HCT116 (cell line): ENCODE results near the gene FGFRL1. TPM values are rescaled to one million over a fixed set of nuclear protein-coding genes. Genes with fewer than 3 reads are reported as not detected.

Experiments
- ATAC-seq: fragments of 200-7000 bp; cut with Tn5 transposase; 2 replicates; pipeline ENCODE4 v1.9.1; 2020; ENCODE audit warnings: mild to moderate bottlenecking, moderate library complexity
- BruUV-seq: library from RNA; stranded (reverse); fragments of 400-500 nt; replicated peaks from 2 replicates; lab custom pipeline; 2021; lab: Mats Ljungman, UMichigan
- CTCF ChIA-PET: fragments of 300-600 bp; sonication (Branson Sonifier 250); formaldehyde crosslinking; loops from one replicate; lab custom pipeline; 2021; ENCODE audit warnings: antibody characterized with exemption; lab: Charles Lee
- POLR2A ChIA-PET: fragments of 300-600, 350-600 bp; sonication (Branson Sonifier 250); formaldehyde crosslinking; loops from one replicate; lab custom pipeline; 2021; ENCODE audit warnings: antibody characterized with exemption; lab: Charles Lee
- RAD21 ChIA-PET, 2 experiments: fragments of 300-600 bp; sonication (Branson Sonifier 250); formaldehyde crosslinking; loops; one replicate each; lab custom pipeline; 2023; ENCODE audit warnings: low total read pairs in 2 of 2; ENCODE audit not compliant: uncharacterized antibody in 2 of 2, unreplicated experiment in 2 of 2, low non-redundant PET in 1 of 2; lab: Charles Lee
- DNase-seq: peaks from one replicate; pipeline ENCODE4 v3.0.0-alpha.2; 2010; ENCODE audit warnings: low read depth, low spot score
- H2AFZ ChIP-seq: fragments of 200-600 bp; shearing (Covaris generic), sonication (generic); 2 replicates; pipeline ENCODE4 v1.6.1; 2017; ENCODE audit warnings: low read depth, mixed run types, mixed read lengths, antibody characterized with exemption, low read length; ENCODE audit not compliant: poor library complexity, severe bottlenecking
- H3K27ac ChIP-seq: 2 replicates; pipeline ENCODE4 v1.5.1; 2012; ENCODE audit warnings: low read depth, low read length
- H3K27me3 ChIP-seq: fragments of 200-600 bp; sonication (generic); 2 replicates; pipeline ENCODE4 v1.6.1; 2016; ENCODE audit warnings: mixed run types, low read length, mixed read lengths; ENCODE audit not compliant: insufficient read depth
- H3K36me3 ChIP-seq, 2 experiments: fragments of 200-500 bp in 1 of 2; fragments of 200-600 bp in 1 of 2; sonication (Bioruptor generic) in 1 of 2; sonication (generic) in 1 of 2; 2 replicates each; pipeline versions ENCODE4 v1.5.1 to v1.6.1; 2014 to 2016; ENCODE audit warnings: low read length in 2 of 2, inconsistent platforms in 1 of 2, mixed read lengths in 1 of 2, mixed run types in 1 of 2; ENCODE audit not compliant: insufficient read depth in 2 of 2, control insufficient read depth in 1 of 2
- H3K4me1 ChIP-seq, 2 experiments: fragments of 200-600 bp in 1 of 2; sonication (generic) in 1 of 2; 2 replicates each; pipeline versions ENCODE4 v1.5.1 to v1.6.1; 2012 to 2017; ENCODE audit warnings: low read length in 2 of 2, inconsistent platforms in 1 of 2, mild to moderate bottlenecking in 1 of 2, mixed read lengths in 1 of 2, mixed run types in 1 of 2, moderate library complexity in 1 of 2; ENCODE audit not compliant: insufficient read depth in 2 of 2, control insufficient read depth in 1 of 2
- H3K4me2 ChIP-seq: fragments of 200-600 bp; sonication (generic); 2 replicates; pipeline ENCODE4 v1.6.1; 2017; ENCODE audit warnings: mixed run types, low read length, mixed read lengths
- H3K4me3 ChIP-seq, 2 experiments: fragments of 200-600 bp in 1 of 2; sonication (generic) in 1 of 2; replicated peaks in 1 of 2; 2 replicates each; pipeline ENCODE4 v1.5.1; 2011 to 2016; ENCODE audit warnings: low read length in 2 of 2, control low read depth in 1 of 2, low read depth in 1 of 2, mild to moderate bottlenecking in 1 of 2, mixed read lengths in 1 of 2, mixed run types in 1 of 2
- H3K79me2 ChIP-seq: fragments of 200-600 bp; sonication (generic); 2 replicates; pipeline ENCODE4 v1.6.1; 2017; ENCODE audit warnings: mild to moderate bottlenecking, mixed run types, low read length, moderate library complexity, mixed read lengths; ENCODE audit not compliant: insufficient read depth
- H3K9ac ChIP-seq: fragments of 200-600 bp; sonication (generic); 2 replicates; pipeline ENCODE4 v1.6.1; 2016; ENCODE audit warnings: low read length, mixed read lengths
- H3K9me2 ChIP-seq: fragments of 200-600 bp; sonication (generic), shearing (Covaris generic); 2 replicates; pipeline ENCODE4 v1.6.1; 2017; ENCODE audit warnings: mixed run types, mild to moderate bottlenecking, moderate library complexity; ENCODE audit not compliant: insufficient read depth
- H3K9me3 ChIP-seq, 2 experiments: fragments of 200-500 bp in 1 of 2; fragments of 200-600 bp in 1 of 2; sonication (Bioruptor generic) in 1 of 2; sonication (generic) in 1 of 2; 2 replicates each; pipeline ENCODE4 v1.6.1; 2014 to 2017; ENCODE audit warnings: low read length in 2 of 2, mixed read lengths in 2 of 2, inconsistent platforms in 1 of 2, low read depth in 1 of 2, mild to moderate bottlenecking in 1 of 2, mixed run types in 1 of 2, moderate library complexity in 1 of 2; ENCODE audit not compliant: control insufficient read depth in 1 of 2, insufficient read depth in 1 of 2
- H4K20me1 ChIP-seq: fragments of 200-600 bp; sonication (generic), shearing (Covaris generic); 2 replicates; pipeline ENCODE4 v1.6.1; 2017; ENCODE audit warnings: mixed run types, mild to moderate bottlenecking, moderate library complexity; ENCODE audit not compliant: insufficient read depth
- ATF3 ChIP-seq: IDR thresholded peaks from 2 replicates; pipeline ENCODE4 v1.6.1; 2012
- CBX3 ChIP-seq: IDR thresholded peaks from 2 replicates; pipeline ENCODE4 v1.6.1; 2012; ENCODE audit warnings: low read depth
- EGR1 ChIP-seq: IDR thresholded peaks from 2 replicates; pipeline ENCODE4 v1.6.1; 2012; ENCODE audit warnings: low read depth
- JUND ChIP-seq: IDR thresholded peaks from 2 replicates; pipeline ENCODE4 v1.6.1; 2012
- MAX ChIP-seq: IDR thresholded peaks from 2 replicates; pipeline ENCODE4 v1.6.1; 2012
- POLR2AphosphoS5 ChIP-seq: IDR thresholded peaks from 2 replicates; pipeline ENCODE4 v1.6.1; 2011; ENCODE audit warnings: mild to moderate bottlenecking, low read depth, low read length, moderate library complexity
- SIN3A ChIP-seq: IDR thresholded peaks from 2 replicates; pipeline ENCODE4 v1.6.1; 2012; ENCODE audit warnings: low read depth
- SRF ChIP-seq: IDR thresholded peaks from 2 replicates; pipeline ENCODE4 v1.6.1; 2012; ENCODE audit warnings: low read depth
- TCF7L2 ChIP-seq: IDR thresholded peaks from 2 replicates; pipeline ENCODE4 v1.7.0; 2011; ENCODE audit warnings: borderline replicate concordance, inconsistent platforms; ENCODE audit not compliant: insufficient read depth, insufficient read length; ENCODE audit errors: extremely low read depth
- YY1 ChIP-seq: IDR thresholded peaks from 2 replicates; pipeline ENCODE4 v1.6.1; 2011; ENCODE audit warnings: low read length, low read depth, moderate library complexity, mild to moderate bottlenecking; ENCODE audit not compliant: insufficient replicate concordance; ENCODE audit errors: extremely low read depth
- ZNF274 ChIP-seq: fragments of 200-500 bp; sonication (Bioruptor generic); IDR thresholded peaks from 2 replicates; pipeline ENCODE4 v1.6.1; 2014; ENCODE audit warnings: mild to moderate bottlenecking, low read depth, low read length, inconsistent platforms
- intact Hi-C: fragments of 100-400 bp; cut with micrococcal nuclease; formaldehyde crosslinking; loops from 2 replicates; pipeline ENCODE4 v1.10.0; 2022
- total RNA-seq: library from RNA; stranded (reverse); gene quantifications from one replicate; pipeline ENCODE4 v1.2.1, GENCODE V29; 2021; ENCODE audit not compliant: unreplicated experiment
- TF ChIP-seq, protein P1 (sequence below), 3 experiments: fragments of 200-600 bp in 1 of 3; sonication (generic) in 1 of 3; IDR thresholded peaks in 2 of 3; conservative IDR thresholded peaks in 1 of 3; 2 replicates each; pipeline ENCODE4 v1.5.1; 2012 to 2017; ENCODE audit warnings: low read depth in 2 of 3, low read length in 2 of 3, antibody characterized with exemption in 1 of 3, borderline replicate concordance in 1 of 3, control low read depth in 1 of 3, mild to moderate bottlenecking in 1 of 3, mixed read lengths in 1 of 3, mixed run types in 1 of 3, moderate library complexity in 1 of 3; ENCODE audit not compliant: insufficient read depth in 1 of 3
- TF ChIP-seq, protein P2 (sequence below): IDR thresholded peaks from 2 replicates; pipeline ENCODE4 v1.6.1; 2012; ENCODE audit warnings: low read depth

FGFRL1 gene
- total RNA-seq, 1 experiment from 2014 or later, result 91.1 TPM

DNA sequence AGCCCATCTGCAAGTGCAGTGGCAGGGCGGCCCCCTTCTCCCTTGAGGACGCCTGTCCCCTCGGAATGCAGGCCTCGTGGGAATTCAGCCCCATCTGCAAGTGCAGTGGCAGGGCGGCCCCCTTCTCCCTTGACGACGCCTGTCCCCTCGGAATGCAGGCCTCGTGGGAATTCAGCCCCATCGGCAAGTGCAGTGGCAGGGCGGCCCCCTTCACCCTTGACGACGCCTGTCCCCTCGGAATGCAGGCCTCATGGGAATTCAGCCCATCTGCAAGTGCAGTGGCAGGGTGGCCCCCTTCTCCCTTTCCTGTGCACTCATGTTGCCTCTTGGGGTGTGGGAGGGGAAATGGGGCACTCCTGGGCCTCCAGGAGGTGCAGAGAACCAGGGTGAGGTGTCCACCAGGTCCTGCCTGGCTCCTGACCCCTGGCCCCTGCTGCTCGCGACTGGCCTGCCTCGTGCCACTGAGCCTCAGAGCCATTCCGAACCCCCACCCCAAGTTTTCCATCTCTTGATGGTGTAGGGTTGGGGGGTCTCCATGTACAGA, 11.5 kb upstream of the FGFRL1 start:
- H3K4me3 ChIP-seq, result no peak overlapping the region
- H3K9me3 ChIP-seq, result no peaks in the 10 kb centered on the region
- H3K79me2 ChIP-seq, result no peaks in the 10 kb centered on the region
- ATAC-seq (no peak), DNase-seq (no peak)
- H3K27ac ChIP-seq, result no peak overlapping the region
- no peak overlapping the region for H3K9ac ChIP-seq
- TF ChIP-seq YY1 (no peak), POLR2AphosphoS5 (no peak), ATF3 (no peak), EGR1 (no peak), TCF7L2 (no peak), SRF (no peak), ZNF274 (no peak), JUND (no peak), SIN3A (no peak), MAX (no peak), CBX3 (no peak)
- TF ChIP-seq, protein P1, sequence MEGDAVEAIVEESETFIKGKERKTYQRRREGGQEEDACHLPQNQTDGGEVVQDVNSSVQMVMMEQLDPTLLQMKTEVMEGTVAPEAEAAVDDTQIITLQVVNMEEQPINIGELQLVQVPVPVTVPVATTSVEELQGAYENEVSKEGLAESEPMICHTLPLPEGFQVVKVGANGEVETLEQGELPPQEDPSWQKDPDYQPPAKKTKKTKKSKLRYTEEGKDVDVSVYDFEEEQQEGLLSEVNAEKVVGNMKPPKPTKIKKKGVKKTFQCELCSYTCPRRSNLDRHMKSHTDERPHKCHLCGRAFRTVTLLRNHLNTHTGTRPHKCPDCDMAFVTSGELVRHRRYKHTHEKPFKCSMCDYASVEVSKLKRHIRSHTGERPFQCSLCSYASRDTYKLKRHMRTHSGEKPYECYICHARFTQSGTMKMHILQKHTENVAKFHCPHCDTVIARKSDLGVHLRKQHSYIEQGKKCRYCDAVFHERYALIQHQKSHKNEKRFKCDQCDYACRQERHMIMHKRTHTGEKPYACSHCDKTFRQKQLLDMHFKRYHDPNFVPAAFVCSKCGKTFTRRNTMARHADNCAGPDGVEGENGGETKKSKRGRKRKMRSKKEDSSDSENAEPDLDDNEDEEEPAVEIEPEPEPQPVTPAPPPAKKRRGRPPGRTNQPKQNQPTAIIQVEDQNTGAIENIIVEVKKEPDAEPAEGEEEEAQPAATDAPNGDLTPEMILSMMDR (IDR thresholded peaks at IDR 0.05 in 2 of 3, conservative IDR thresholded peaks at IDR 0.05 in 1 of 3; ENCODE audit: borderline replicate concordance in 1 of 3, insufficient read depth in 1 of 3, low read depth in 2 of 3, low read length in 2 of 3), result no peak
- TF ChIP-seq, protein P2, sequence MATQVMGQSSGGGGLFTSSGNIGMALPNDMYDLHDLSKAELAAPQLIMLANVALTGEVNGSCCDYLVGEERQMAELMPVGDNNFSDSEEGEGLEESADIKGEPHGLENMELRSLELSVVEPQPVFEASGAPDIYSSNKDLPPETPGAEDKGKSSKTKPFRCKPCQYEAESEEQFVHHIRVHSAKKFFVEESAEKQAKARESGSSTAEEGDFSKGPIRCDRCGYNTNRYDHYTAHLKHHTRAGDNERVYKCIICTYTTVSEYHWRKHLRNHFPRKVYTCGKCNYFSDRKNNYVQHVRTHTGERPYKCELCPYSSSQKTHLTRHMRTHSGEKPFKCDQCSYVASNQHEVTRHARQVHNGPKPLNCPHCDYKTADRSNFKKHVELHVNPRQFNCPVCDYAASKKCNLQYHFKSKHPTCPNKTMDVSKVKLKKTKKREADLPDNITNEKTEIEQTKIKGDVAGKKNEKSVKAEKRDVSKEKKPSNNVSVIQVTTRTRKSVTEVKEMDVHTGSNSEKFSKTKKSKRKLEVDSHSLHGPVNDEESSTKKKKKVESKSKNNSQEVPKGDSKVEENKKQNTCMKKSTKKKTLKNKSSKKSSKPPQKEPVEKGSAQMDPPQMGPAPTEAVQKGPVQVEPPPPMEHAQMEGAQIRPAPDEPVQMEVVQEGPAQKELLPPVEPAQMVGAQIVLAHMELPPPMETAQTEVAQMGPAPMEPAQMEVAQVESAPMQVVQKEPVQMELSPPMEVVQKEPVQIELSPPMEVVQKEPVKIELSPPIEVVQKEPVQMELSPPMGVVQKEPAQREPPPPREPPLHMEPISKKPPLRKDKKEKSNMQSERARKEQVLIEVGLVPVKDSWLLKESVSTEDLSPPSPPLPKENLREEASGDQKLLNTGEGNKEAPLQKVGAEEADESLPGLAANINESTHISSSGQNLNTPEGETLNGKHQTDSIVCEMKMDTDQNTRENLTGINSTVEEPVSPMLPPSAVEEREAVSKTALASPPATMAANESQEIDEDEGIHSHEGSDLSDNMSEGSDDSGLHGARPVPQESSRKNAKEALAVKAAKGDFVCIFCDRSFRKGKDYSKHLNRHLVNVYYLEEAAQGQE, result no peak
- H4K20me1 ChIP-seq, result no peaks in the 10 kb centered on the region
- no peaks in the 10 kb centered on the region for H3K36me3 ChIP-seq
- no peaks in the 10 kb centered on the region for H3K27me3 ChIP-seq
- H3K4me1 ChIP-seq, result no peaks in the 10 kb centered on the region; a peak in 1 of 4 replicates
- CTCF ChIA-PET, result no interaction called here
- H3K9me2 ChIP-seq, result no peaks in the 10 kb centered on the region
- H3K4me2 ChIP-seq, result no peak overlapping the region
- RAD21 ChIA-PET, result no interaction called here
- H2AFZ ChIP-seq, result no peak overlapping the region
- POLR2A ChIA-PET, result no interaction called here
- intact Hi-C loops, result no loop called here
- no TSS peak for BruUV-seq
